Endothelial cell of umbilical vein (primary cell): ENCODE data around the gene CCDC18. TPM values are rescaled to one million over a fixed set of nuclear protein-coding genes. Genes with fewer than 3 reads are reported as not detected.
"Not testable (repeated sequence)": the region's sequence is repeated elsewhere in the genome, so short reads cannot be mapped to it uniquely, and the experiment has no call there.

Source experiments
- BruUV-seq: library from RNA; stranded (reverse); fragments of 400-500 nt; replicated peaks from 2 replicates; lab custom pipeline; 2021; lab: Mats Ljungman, UMichigan
- CTCF ChIA-PET: fragments of 300-600, 350-600 bp; sonication (Branson Sonifier 250); formaldehyde crosslinking; loops from one replicate; lab custom pipeline; 2021; ENCODE audit warnings: antibody characterized with exemption, inconsistent platforms; lab: Charles Lee
- POLR2A ChIA-PET: fragments of 300-600, 350-600 bp; sonication (Branson Sonifier 250); formaldehyde crosslinking; loops from one replicate; lab custom pipeline; 2021; ENCODE audit warnings: antibody characterized with exemption, inconsistent platforms; lab: Charles Lee
- DNase-seq: peaks from one replicate; pipeline ENCODE4 v3.0.0-alpha.2; 2011; ENCODE audit warnings: low read depth, low spot score
- FAIRE-seq: peaks from 2 replicates; lab custom pipeline; 2011; peaks lifted over from hg19 to GRCh38; lab: Jason Lieb, UNC
- H2AFZ ChIP-seq: 2 replicates; pipeline ENCODE4 v1.6.0; 2012; ENCODE audit warnings: low read depth, low read length, control low read depth, inconsistent platforms
- H3K27ac ChIP-seq: 2 replicates; pipeline ENCODE4 v1.5.1; 2011; ENCODE audit warnings: low read depth, mild to moderate bottlenecking, control low read depth, low read length, moderate library complexity; ENCODE audit not compliant: insufficient read depth
- H3K27me3 ChIP-seq, 2 experiments: 2 replicates each; pipeline versions ENCODE4 v1.6.0 to v1.6.1; 2011; ENCODE audit warnings: low read length in 2 of 2, mixed read lengths in 1 of 2; ENCODE audit not compliant: control insufficient read depth in 2 of 2, insufficient read depth in 2 of 2
- H3K36me3 ChIP-seq, 2 experiments: 2 replicates in 1 of 2; 3 replicates in 1 of 2; pipeline ENCODE4 v1.5.1; 2011; ENCODE audit warnings: low read length in 2 of 2, mild to moderate bottlenecking in 1 of 2, moderate library complexity in 1 of 2; ENCODE audit not compliant: control insufficient read depth in 2 of 2, insufficient read depth in 2 of 2; ENCODE audit errors: extremely low read depth in 1 of 2
- H3K4me1 ChIP-seq: 3 replicates; pipeline ENCODE4 v1.5.1; 2011; ENCODE audit warnings: mild to moderate bottlenecking, low read length; ENCODE audit not compliant: control insufficient read depth, insufficient read depth; ENCODE audit errors: extremely low read depth
- H3K4me2 ChIP-seq: 2 replicates; pipeline ENCODE4 v1.6.1; 2011; ENCODE audit warnings: low read length, control low read depth, mixed read lengths; ENCODE audit not compliant: insufficient read depth
- H3K4me3 ChIP-seq, 3 experiments: fragments of 200-600 bp in 1 of 3; sonication (generic), shearing (Covaris generic) in 1 of 3; replicated peaks in 1 of 3; 2 replicates each; pipeline ENCODE4 v1.5.1; 2011 to 2016; ENCODE audit warnings: control low read depth in 3 of 3, low read length in 3 of 3, mild to moderate bottlenecking in 2 of 3, inconsistent platforms in 1 of 3, low read depth in 1 of 3, moderate library complexity in 1 of 3; ENCODE audit not compliant: insufficient read depth in 1 of 3
- H3K79me2 ChIP-seq: 2 replicates; pipeline ENCODE4 v1.6.0; 2012; ENCODE audit warnings: low read length, inconsistent platforms; ENCODE audit not compliant: control insufficient read depth, insufficient read depth
- H3K9ac ChIP-seq: replicated peaks from 2 replicates; pipeline ENCODE3; 2011; ENCODE audit warnings: low read length, control low read depth; ENCODE audit not compliant: insufficient read depth; ENCODE audit errors: extremely low read depth
- H3K9me1 ChIP-seq: replicated peaks from 3 replicates; pipeline ENCODE4 v1.6.0; 2011; ENCODE audit warnings: mild to moderate bottlenecking, low read length; ENCODE audit not compliant: control insufficient read depth, insufficient read depth; ENCODE audit errors: extremely low read depth
- H3K9me3 ChIP-seq: replicated peaks from 2 replicates; pipeline ENCODE4 v1.5.1; 2012; ENCODE audit warnings: low read length, inconsistent platforms; ENCODE audit not compliant: control insufficient read depth, insufficient read depth
- H4K20me1 ChIP-seq: replicated peaks from 2 replicates; pipeline ENCODE3; 2011; ENCODE audit warnings: mild to moderate bottlenecking, low read length; ENCODE audit not compliant: control insufficient read depth, insufficient read depth; ENCODE audit errors: extremely low read depth
- EZH2 ChIP-seq: IDR thresholded peaks from 2 replicates; pipeline ENCODE4 v1.6.1; 2012; ENCODE audit warnings: borderline replicate concordance, low read depth, mild to moderate bottlenecking, moderate library complexity, low read length, inconsistent platforms; ENCODE audit not compliant: severe bottlenecking
- FOS ChIP-seq: IDR thresholded peaks from 2 replicates; pipeline ENCODE4 v1.6.1; 2011; ENCODE audit warnings: mild to moderate bottlenecking, low read length, moderate library complexity, borderline replicate concordance; ENCODE audit not compliant: insufficient read depth
- GATA2 ChIP-seq: IDR thresholded peaks from 2 replicates; pipeline ENCODE4 v1.7.0; 2011; ENCODE audit warnings: low read depth, mild to moderate bottlenecking, moderate library complexity, mixed read lengths, low read length; ENCODE audit not compliant: insufficient read length, insufficient read depth
- JUN ChIP-seq: IDR thresholded peaks from 2 replicates; pipeline ENCODE4 v1.6.1; 2011; ENCODE audit warnings: borderline replicate concordance, low read depth; ENCODE audit not compliant: insufficient read length, insufficient read depth
- MAX ChIP-seq: IDR thresholded peaks from 2 replicates; pipeline ENCODE4 v1.6.1; 2011; ENCODE audit not compliant: insufficient read depth, insufficient read length
- MYC ChIP-seq: IDR thresholded peaks from one replicate; pipeline ENCODE4 v1.6.1; 2011; ENCODE audit warnings: mild to moderate bottlenecking, low read depth, low read length
- POLR2A ChIP-seq: IDR thresholded peaks from 2 replicates; pipeline ENCODE4 v1.6.1; 2012; ENCODE audit warnings: low read depth, mild to moderate bottlenecking, control low read depth, low read length
- POLR2AphosphoS5 ChIP-seq: IDR thresholded peaks from 2 replicates; pipeline ENCODE4 v1.6.1; 2012; ENCODE audit warnings: low read depth, mild to moderate bottlenecking, control low read depth, low read length, moderate library complexity; ENCODE audit not compliant: insufficient read depth
- dilution Hi-C: fragments of 300-500 bp; cut with MboI; formaldehyde crosslinking; loops from one replicate; pipeline ENCODE4 v1.15.0; 2019; ENCODE audit warnings: low sequenced_read_pairs; ENCODE audit not compliant: extremely low pct_ligation_motif_present
- intact Hi-C: fragments of 100-400 bp; cut with micrococcal nuclease; formaldehyde crosslinking; loops from one replicate; pipeline ENCODE4 v1.10.0; 2022
- polyA plus RNA-seq, 4 experiments: library from polyadenylated mRNA; depleted of rRNA in 3 of 4; stranded (reverse) in 3 of 4; unstranded in 1 of 4; fragments of >200 nt; gene quantifications; 2 replicates each; pipeline versions ENCODE4 v1.2.1 to v1.2.3, GENCODE V29; 2011 to 2012; ENCODE audit warnings: missing spikeins in 1 of 4
- total RNA-seq: library from RNA; stranded (reverse); gene quantifications from 2 replicates; pipeline ENCODE4 v1.2.3, GENCODE V29; 2021
- TF ChIP-seq, protein P1 (sequence below), 2 donors: IDR thresholded peaks; 1 replicate in 1 of 2; 2 replicates in 1 of 2; pipeline ENCODE4 v1.5.1; 2011; ENCODE audit warnings: low read length in 2 of 2, mild to moderate bottlenecking in 2 of 2, moderate library complexity in 2 of 2, control low read depth in 1 of 2, inconsistent platforms in 1 of 2, low read depth in 1 of 2; ENCODE audit not compliant: insufficient read depth in 1 of 2; ENCODE audit errors: extremely low read depth in 1 of 2

CCDC18 gene
- total and polyA plus RNA-seq, 2 donors (not counting 3 experiments of a cell fraction or from before 2014, with no cell fraction given), result 2.2 to 11.2 TPM

DNA sequence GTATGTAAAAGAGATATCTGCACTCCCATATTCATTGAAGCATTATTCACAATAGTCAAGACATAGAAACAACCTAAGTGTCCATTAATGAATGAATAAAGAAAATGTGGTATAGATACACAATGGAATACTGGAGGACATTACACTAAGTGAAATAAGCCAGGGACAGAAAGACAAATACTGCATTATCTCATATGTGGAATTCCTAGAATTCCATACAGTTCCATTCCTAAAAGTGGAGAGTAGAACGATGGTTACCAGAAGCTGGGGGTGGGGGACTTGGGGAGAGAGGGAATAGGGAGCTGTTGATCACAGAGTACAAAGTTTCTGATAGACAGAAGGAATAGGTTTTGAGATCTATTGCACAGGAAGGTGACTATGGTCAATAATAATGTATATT lies 7.7 kb upstream of the CCDC18 start:
- H3K27ac ChIP-seq, result no peak overlapping the region
- no TSS peak for BruUV-seq
- no peak for FAIRE-seq

GRCh38 chr1:93174638-93175037 lies 5.9 kb upstream of the CCDC18 start:
- FAIRE-seq, BruUV-seq, dilution Hi-C loops, intact Hi-C loops, H3K4me3 ChIP-seq, POLR2A ChIA-PET, H3K27me3 ChIP-seq, H3K9me3 ChIP-seq, H3K27ac ChIP-seq, H3K4me2 ChIP-seq, H4K20me1 ChIP-seq, H2AFZ ChIP-seq, H3K9me1 ChIP-seq, DNase-seq, CTCF ChIA-PET, H3K9ac ChIP-seq, H3K36me3 ChIP-seq: not testable (repeated sequence)
- peaks cover 12% of the 10 kb centered on the region for H3K4me1 ChIP-seq
- H3K79me2 ChIP-seq, result peaks cover 97% of the 10 kb centered on the region

More for the DNA sequence above, 7.7 kb upstream of the CCDC18 start:
- Histone ChIP-seq H3K9me3 (no peaks in the 10 kb centered on the region), H3K4me2 (no peak overlapping the region), H4K20me1 (no peaks in the 10 kb centered on the region), H3K79me2 (peaks cover 97% of the 10 kb centered on the region), H3K9me1 (peaks cover 2% of the 10 kb centered on the region), H3K4me3 (no peak overlapping the region), H3K27me3 (no peaks in the 10 kb centered on the region), H3K4me1 (peaks cover 4% of the 10 kb centered on the region), H3K9ac (no peak overlapping the region), H3K36me3 (peaks cover 0 to 2% of the 10 kb centered on the region in 2 experiments), H2AFZ (no peak overlapping the region)
- no peak for DNase-seq
- POLR2A ChIA-PET, result no interaction called here
- dilution Hi-C loops (no loop called here), intact Hi-C loops (no loop called here)
- CTCF ChIA-PET, result interaction anchor here (0.8 to 2.6 kb wide), 3 partner anchors 13 to 92 kb away, joined by 3 to 8 read pairs (median 3); no protein-coding TSS in a partner anchor
- no peak for TF ChIP-seq MAX
- TF ChIP-seq GATA2, result no peak
- TF ChIP-seq MYC, result no peak
- TF ChIP-seq, protein P1, sequence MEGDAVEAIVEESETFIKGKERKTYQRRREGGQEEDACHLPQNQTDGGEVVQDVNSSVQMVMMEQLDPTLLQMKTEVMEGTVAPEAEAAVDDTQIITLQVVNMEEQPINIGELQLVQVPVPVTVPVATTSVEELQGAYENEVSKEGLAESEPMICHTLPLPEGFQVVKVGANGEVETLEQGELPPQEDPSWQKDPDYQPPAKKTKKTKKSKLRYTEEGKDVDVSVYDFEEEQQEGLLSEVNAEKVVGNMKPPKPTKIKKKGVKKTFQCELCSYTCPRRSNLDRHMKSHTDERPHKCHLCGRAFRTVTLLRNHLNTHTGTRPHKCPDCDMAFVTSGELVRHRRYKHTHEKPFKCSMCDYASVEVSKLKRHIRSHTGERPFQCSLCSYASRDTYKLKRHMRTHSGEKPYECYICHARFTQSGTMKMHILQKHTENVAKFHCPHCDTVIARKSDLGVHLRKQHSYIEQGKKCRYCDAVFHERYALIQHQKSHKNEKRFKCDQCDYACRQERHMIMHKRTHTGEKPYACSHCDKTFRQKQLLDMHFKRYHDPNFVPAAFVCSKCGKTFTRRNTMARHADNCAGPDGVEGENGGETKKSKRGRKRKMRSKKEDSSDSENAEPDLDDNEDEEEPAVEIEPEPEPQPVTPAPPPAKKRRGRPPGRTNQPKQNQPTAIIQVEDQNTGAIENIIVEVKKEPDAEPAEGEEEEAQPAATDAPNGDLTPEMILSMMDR (IDR thresholded peaks at IDR 0.05; ENCODE audit: extremely low read depth in 1 of 2, insufficient read depth in 1 of 2, low read depth in 1 of 2, low read length in 2 of 2), result no peak
- TF ChIP-seq POLR2A, result no peak
- no peak for TF ChIP-seq FOS
- no peak for TF ChIP-seq EZH2
- TF ChIP-seq JUN, result no peak
- no peak for TF ChIP-seq POLR2AphosphoS5
